Uterus (tissue), 2 donors: Measurements from ENCODE around the gene AGBL2.

Experiments used
- POLR2A ChIP-seq, 2 donors: fragments of 450-650 bp; IDR thresholded peaks; one replicate each; pipeline ENCODE4 v1.6.1; 2016; ENCODE audit warnings: antibody characterized with exemption in 2 of 2, mild to moderate bottlenecking in 1 of 2, moderate library complexity in 1 of 2
- TF ChIP-seq, protein P1 (sequence below), 4 experiments: fragments of 200-600 bp in 2 of 4; fragments of 450-650 bp in 2 of 4; sonication (generic) in 2 of 4; IDR thresholded peaks; one replicate each; pipeline ENCODE4 v1.5.1; 2016 to 2019; ENCODE audit warnings: antibody characterized with exemption in 4 of 4, mild to moderate bottlenecking in 2 of 4, moderate library complexity in 1 of 4

- no peak for TF ChIP-seq POLR2A (IDR thresholded peaks at IDR 0.05)
- TF ChIP-seq, protein P1, sequence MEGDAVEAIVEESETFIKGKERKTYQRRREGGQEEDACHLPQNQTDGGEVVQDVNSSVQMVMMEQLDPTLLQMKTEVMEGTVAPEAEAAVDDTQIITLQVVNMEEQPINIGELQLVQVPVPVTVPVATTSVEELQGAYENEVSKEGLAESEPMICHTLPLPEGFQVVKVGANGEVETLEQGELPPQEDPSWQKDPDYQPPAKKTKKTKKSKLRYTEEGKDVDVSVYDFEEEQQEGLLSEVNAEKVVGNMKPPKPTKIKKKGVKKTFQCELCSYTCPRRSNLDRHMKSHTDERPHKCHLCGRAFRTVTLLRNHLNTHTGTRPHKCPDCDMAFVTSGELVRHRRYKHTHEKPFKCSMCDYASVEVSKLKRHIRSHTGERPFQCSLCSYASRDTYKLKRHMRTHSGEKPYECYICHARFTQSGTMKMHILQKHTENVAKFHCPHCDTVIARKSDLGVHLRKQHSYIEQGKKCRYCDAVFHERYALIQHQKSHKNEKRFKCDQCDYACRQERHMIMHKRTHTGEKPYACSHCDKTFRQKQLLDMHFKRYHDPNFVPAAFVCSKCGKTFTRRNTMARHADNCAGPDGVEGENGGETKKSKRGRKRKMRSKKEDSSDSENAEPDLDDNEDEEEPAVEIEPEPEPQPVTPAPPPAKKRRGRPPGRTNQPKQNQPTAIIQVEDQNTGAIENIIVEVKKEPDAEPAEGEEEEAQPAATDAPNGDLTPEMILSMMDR (IDR thresholded peaks at IDR 0.05): no peak
Measured at GRCh38 chr11:47714554-47715081, 551 bp downstream of the AGBL2 start.
